Activated naive CD4-positive, alpha-beta T cell treated with anti-CD3 and anti-CD28 coated beads, Interleukin-2, amount 50 U/mL, for 72 hours (primary cell): ENCODE data around the gene SBF2. TPM values are rescaled to one million over a fixed set of nuclear protein-coding genes. Genes with fewer than 3 reads are reported as not detected.

Source experiments
- ATAC-seq, 2 donors: fragments of 150-1000 bp; cut with Tn5 transposase; 2 replicates each; pipeline ENCODE4 v1.10.0; 2021; ENCODE audit warnings: mild to moderate bottlenecking in 2 of 2, moderate library complexity in 2 of 2
- DNase-seq, 2 donors: peaks; one replicate each; pipeline ENCODE4 v3.0.0; 2021 to 2022; ENCODE audit warnings: low spot score in 2 of 2
- H3K27ac Mint-ChIP-seq, 2 donors: one replicate each; pipeline ENCODE4 v1.8.0; 2022; ENCODE audit warnings: mild to moderate bottlenecking in 2 of 2, mixed read lengths in 2 of 2
- H3K36me3 Mint-ChIP-seq, 2 donors: one replicate each; pipeline ENCODE4 v1.8.0; 2022; ENCODE audit warnings: mixed read lengths in 2 of 2
- H3K9me3 Mint-ChIP-seq, 2 donors: one replicate each; pipeline ENCODE4 v1.8.0; 2022; ENCODE audit warnings: mixed read lengths in 2 of 2
- total RNA-seq, 2 donors: library from RNA; stranded (reverse); gene quantifications; one replicate each; pipeline ENCODE4 v1.2.3, GENCODE V29; 2022

The SBF2 gene
- total RNA-seq: 10 to 100 TPM; 17.8 to 33.2 TPM

- ATAC-seq: peak; percentile 62 to 69
- peak; percentile 78 to 81 for DNase-seq
- Mint-ChIP-seq H3K36me3 (peaks cover 0 to 8% of the 10 kb centered on the region in 2 donors), H3K27ac (no peak within 1 kb of the TSS), H3K9me3 (no peaks in the 10 kb centered on the region)
Measured at GRCh38 chr11:10293423-10294289, at the start of gene SBF2. Gene SBF2, minus strand, starts transcription at chr11:10294219. Its CDS starts 150 bp downstream, at chr11:10294069.

- Mint-ChIP-seq H3K36me3 (peaks cover 0 to 2% of the 10 kb centered on the region in 2 donors), H3K27ac (no peak overlapping the region), H3K9me3 (no peaks in the 10 kb centered on the region)
- DNase-seq: no peak
- ATAC-seq: no peak
Measured at GRCh38 chr11:10338287-10338686, 44.3 kb upstream of the SBF2 start.

- Mint-ChIP-seq H3K36me3 (peaks cover 0 to 20% of the 10 kb centered on the region in 2 donors), H3K9me3 (peaks cover 0 to 8% of the 10 kb centered on the region in 2 donors), H3K27ac (no peak overlapping the region)
- DNase-seq: no peak
- ATAC-seq: no peak
Measured at GRCh38 chr11:10333490-10333889, 39.5 kb upstream of the SBF2 start.

DNA sequence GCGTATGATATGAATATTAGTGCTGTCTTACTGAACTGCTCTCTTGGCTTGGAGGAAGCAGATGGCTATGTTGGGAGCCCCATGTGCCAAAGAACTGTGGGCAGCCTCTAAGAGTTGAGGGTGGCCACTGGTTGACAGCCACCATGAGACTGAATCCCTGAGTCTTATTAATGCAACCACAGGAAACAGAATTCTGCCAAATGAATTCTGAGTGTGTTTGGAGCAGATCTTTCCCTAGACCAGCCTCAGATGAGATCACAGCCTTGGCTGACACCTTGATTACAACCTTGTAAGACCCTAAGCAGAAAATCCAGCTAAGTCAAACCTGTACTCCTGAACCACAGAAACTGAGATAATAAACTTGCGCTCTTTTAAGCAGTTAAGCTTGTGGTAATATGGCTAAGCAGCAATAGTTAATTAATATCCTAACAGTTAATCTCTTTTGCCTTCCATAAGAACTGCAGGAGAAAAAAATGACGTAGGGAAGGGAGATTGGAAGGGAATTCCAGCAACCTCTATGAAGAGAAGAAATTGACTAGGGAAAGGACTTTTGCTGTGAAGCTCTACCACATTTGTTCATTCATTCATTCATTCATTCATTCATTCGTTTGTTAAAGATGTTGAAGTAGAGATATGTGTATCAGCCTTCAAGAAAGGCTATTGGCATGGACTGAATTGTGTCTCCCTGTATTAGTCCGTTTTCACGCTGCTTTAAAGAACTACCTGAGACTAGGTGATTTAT is 37.7 kb upstream of the SBF2 start:
- H3K27ac Mint-ChIP-seq: no peak overlapping the region
- ATAC-seq (no peak), DNase-seq (no peak)
- H3K36me3 Mint-ChIP-seq: peaks cover 0 to 20% of the 10 kb centered on the region in 2 donors
- peaks cover 0 to 8% of the 10 kb centered on the region in 2 donors for H3K9me3 Mint-ChIP-seq

DNA sequence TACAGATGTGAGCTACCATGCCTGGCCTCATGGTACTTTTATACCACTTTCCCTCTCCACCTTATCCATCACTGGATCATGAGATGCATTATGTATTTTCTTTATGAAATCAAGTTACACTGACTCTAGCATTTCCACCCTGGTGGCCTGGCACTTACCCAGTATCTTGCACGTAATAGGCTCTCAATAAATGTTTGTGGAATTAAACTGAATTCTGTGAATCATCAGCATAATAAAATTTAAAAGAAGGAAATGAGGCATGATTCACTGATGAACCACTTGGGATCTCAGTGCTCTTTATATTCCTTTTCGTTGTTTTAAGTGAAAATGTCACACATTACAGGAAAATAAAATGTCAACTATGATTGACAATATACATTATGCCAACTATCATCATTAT is 35.9 kb upstream of the SBF2 start:
- no peak for ATAC-seq
- DNase-seq: no peak
- Mint-ChIP-seq H3K9me3 (peaks cover 0 to 8% of the 10 kb centered on the region in 2 donors), H3K27ac (no peak overlapping the region), H3K36me3 (peaks cover 0 to 20% of the 10 kb centered on the region in 2 donors)

GRCh38 chr11:10329356-10329755 is 35.3 kb upstream of the SBF2 start:
- peaks cover 0 to 8% of the 10 kb centered on the region in 2 donors for H3K9me3 Mint-ChIP-seq
- DNase-seq: no peak
- H3K36me3 Mint-ChIP-seq: peaks cover 0 to 20% of the 10 kb centered on the region in 2 donors
- no peak for ATAC-seq
- H3K27ac Mint-ChIP-seq: no peak overlapping the region

- H3K36me3 Mint-ChIP-seq: peaks cover 0 to 20% of the 10 kb centered on the region in 2 donors
- peak; percentile 48 to 50 for ATAC-seq
- H3K9me3 Mint-ChIP-seq: peaks cover 0 to 8% of the 10 kb centered on the region in 2 donors
- H3K27ac Mint-ChIP-seq: no peak overlapping the region
- DNase-seq: no peak
Measured at GRCh38 chr11:10328314-10329098, 34.5 kb upstream of the SBF2 start.

DNA sequence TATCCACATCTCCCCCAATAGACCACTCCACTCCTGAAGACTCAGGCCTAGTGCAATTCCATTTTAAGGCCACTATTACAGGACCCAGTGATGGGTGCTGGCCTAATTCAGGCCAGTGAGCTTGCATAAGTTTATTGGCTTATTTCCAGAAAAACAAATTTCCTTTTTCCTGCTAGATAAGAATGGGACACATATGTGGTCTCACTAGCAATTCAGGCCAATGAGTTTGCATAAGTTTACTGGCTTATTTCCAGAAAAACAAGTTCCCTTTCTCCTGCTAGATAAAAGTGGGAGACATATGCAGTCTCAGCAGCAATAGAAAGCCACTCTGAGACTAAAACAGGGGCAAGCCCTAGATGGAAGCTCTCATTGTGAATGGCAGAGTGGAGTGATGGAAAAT is 33.2 kb upstream of the SBF2 start:
- H3K36me3 Mint-ChIP-seq: peaks cover 0 to 10% of the 10 kb centered on the region in 2 donors
- no peak for ATAC-seq
- no peak for DNase-seq
- peaks cover 0 to 8% of the 10 kb centered on the region in 2 donors for H3K9me3 Mint-ChIP-seq
- no peak overlapping the region for H3K27ac Mint-ChIP-seq

DNA sequence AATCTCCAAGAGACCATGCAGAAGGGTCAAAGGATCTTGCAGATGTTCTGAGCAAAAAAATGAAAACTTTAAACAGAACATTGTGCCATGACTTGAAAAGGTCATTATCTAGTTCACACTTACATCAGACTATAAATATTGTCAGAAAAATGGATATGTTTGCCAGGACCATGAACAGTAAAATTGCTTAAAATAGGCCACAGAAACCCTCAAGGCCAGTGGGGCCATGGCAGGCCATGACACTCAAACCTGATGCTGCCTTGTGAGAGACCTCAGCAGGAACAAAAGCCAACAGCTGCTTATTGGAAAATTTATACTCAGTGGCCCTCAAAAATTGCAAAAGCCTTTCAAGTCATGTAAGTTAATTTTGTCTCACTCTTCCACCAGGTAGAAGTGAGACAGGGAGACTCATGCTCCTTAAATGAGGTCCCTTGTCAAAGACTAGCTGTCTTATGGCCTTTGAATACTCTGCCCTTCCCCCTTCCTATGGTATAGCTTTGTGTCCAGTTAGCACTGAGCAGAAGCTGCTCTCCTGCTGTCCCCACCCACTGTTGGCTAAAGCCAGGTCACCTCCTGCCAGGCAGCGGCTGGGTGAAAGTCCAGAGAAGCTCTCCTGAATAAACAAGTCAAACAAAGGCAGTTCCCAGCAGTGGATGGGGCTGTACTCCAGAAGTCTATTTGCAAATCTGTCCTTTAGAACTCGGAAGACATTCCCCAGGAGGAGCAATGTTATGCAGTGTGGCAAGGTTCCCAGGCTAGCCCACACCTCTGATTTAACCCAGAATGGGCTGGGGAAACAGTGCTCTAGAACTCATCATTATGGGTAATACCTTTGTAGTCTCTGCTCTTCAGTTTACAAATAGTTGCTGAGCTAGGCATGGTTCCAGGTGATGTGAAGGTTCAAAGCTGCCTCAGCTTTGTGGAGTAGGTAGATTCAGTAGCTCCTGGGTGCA is 32.3 kb upstream of the SBF2 start:
- DNase-seq (no peak), ATAC-seq (no peak)
- H3K27ac Mint-ChIP-seq: no peak overlapping the region

DNA sequence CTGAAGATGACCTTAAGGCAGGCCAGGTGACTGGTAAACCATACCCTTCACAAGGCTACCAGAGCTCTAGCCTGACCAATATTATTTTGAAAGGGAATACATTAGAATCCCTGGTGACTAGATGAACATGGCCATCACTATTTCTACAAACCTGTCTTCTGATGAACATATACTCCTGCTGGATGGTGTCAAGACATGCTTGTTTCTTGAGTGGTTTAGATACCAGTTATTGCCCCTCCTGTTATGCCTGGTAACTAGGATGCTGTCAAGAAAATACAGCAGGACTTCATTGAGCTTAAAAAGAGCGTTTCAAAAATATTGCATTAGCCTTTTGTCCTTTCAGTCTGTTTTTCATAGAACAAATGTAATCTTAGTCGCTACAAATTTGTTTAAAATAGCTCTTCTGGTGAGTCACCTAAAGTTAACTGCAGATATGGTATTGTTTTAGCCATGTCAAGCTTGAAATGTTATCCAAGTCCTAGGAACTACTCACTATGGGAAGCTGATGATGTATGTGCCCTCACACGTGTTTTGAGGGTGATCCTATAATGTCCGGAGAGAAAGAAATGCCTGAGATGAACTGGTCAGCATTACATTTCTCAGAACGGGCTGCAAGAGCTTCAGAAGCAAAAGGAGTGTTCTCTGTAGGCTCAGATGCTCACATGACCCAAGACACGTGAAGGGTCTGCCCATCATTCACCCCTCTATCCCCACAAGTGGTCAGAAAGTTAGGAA is 31.4 kb upstream of the SBF2 start:
- H3K36me3 Mint-ChIP-seq: no peaks in the 10 kb centered on the region
- H3K9me3 Mint-ChIP-seq: no peaks in the 10 kb centered on the region
- DNase-seq (no peak), ATAC-seq (no peak)
- no peak overlapping the region for H3K27ac Mint-ChIP-seq

More for the DNA sequence above, 32.3 kb upstream of the SBF2 start:
- H3K36me3 Mint-ChIP-seq: peaks cover 0 to under 1% of the 10 kb centered on the region in 2 donors
- H3K9me3 Mint-ChIP-seq: no peaks in the 10 kb centered on the region

- Mint-ChIP-seq H3K9me3 (no peaks in the 10 kb centered on the region), H3K36me3 (no peaks in the 10 kb centered on the region), H3K27ac (no peak overlapping the region)
- DNase-seq (no peak), ATAC-seq (no peak)
Measured at GRCh38 chr11:10324474-10324873, 30.5 kb upstream of the SBF2 start.

DNA sequence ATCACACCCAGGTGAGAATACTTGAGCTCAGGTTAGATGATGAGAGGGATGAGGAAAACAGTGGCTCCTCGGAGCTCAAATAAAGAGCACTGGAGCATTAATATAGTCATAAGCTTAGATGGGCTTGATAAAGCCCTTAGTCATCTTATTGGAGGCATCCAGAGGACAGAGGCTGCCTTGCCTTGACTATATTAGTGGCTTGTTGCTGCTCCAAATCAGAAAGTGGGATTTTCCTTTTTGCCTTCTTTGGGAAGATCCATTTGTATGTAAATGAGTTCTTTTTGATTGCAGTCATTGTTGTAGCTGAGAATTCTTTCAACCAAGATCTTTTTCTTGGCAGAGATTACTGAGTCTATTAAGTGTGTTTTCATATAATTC is 29.8 kb upstream of the SBF2 start:
- DNase-seq (no peak), ATAC-seq (no peak)
- Mint-ChIP-seq H3K9me3 (no peaks in the 10 kb centered on the region), H3K36me3 (no peaks in the 10 kb centered on the region), H3K27ac (no peak overlapping the region)

- Mint-ChIP-seq H3K27ac (peak overlapping the region; percentile 86 to 92), H3K9me3 (no peaks in the 10 kb centered on the region), H3K36me3 (no peaks in the 10 kb centered on the region)
- DNase-seq (peak; percentile 53 to 60), ATAC-seq (peak; percentile 88 to 90)
Measured at GRCh38 chr11:10322830-10323792, 29.1 kb upstream of the SBF2 start.

GRCh38 chr11:10322401-10322800 is 28.4 kb upstream of the SBF2 start:
- no peaks in the 10 kb centered on the region for H3K36me3 Mint-ChIP-seq
- no peaks in the 10 kb centered on the region for H3K9me3 Mint-ChIP-seq
- H3K27ac Mint-ChIP-seq: peak overlapping the region; percentile 86 to 92
- ATAC-seq: peak; percentile 1 to 25
- DNase-seq: no peak
